Neural progenitor cell (in vitro differentiated cells): ENCODE measurements around the gene CRIP2. TPM values are rescaled to one million over a fixed set of nuclear protein-coding genes. Genes with fewer than 3 reads are reported as not detected.

Experiments used
- DNase-seq: peaks from one replicate; pipeline ENCODE4 v3.0.0-alpha.2; 2016; ENCODE audit warnings: low spot score
- H2AFZ ChIP-seq: fragments of 200-600 bp; sonication (generic); replicated peaks from 2 replicates; pipeline ENCODE4 v1.6.1; 2016; ENCODE audit warnings: antibody characterized with exemption
- H3F3A ChIP-seq: fragments of 200-600 bp; sonication (generic); 2 replicates; pipeline ENCODE4 v1.6.1; 2016; ENCODE audit warnings: antibody characterized with exemption, low read depth
- H3K27ac ChIP-seq: fragments of 200-600 bp; sonication (generic); 2 replicates; pipeline ENCODE4 v1.5.1; 2016; ENCODE audit warnings: mild to moderate bottlenecking
- H3K27me3 ChIP-seq: fragments of 200-600 bp; sonication (generic); 2 replicates; pipeline ENCODE4 v1.6.1; 2016; ENCODE audit warnings: mild to moderate bottlenecking, moderate library complexity
- H3K36me3 ChIP-seq: fragments of 200-600 bp; sonication (generic); 2 replicates; pipeline ENCODE4 v1.5.1; 2016
- H3K4me1 ChIP-seq: fragments of 200-600 bp; sonication (generic); 2 replicates; pipeline ENCODE4 v1.6.1; 2016; ENCODE audit warnings: mixed run types
- H3K4me2 ChIP-seq: fragments of 200-600 bp; sonication (generic); 2 replicates; pipeline ENCODE4 v1.6.1; 2016
- H3K4me3 ChIP-seq: fragments of 200-600 bp; sonication (generic); 2 replicates; pipeline ENCODE4 v1.5.1; 2016
- H3K79me2 ChIP-seq: fragments of 200-600 bp; sonication (generic); 2 replicates; pipeline ENCODE4 v1.6.1; 2016; ENCODE audit warnings: low read depth
- H3K9ac ChIP-seq: fragments of 200-600 bp; sonication (generic); 2 replicates; pipeline ENCODE4 v1.6.1; 2016
- H3K9me3 ChIP-seq: fragments of 200-600 bp; sonication (generic); 2 replicates; pipeline ENCODE4 v1.5.1; 2016; ENCODE audit warnings: low read depth
- H4K20me1 ChIP-seq: fragments of 200-600 bp; sonication (generic); 2 replicates; pipeline ENCODE4 v1.6.1; 2016; ENCODE audit warnings: low read depth
- H3K27ac Mint-ChIP-seq: 3 replicates; pipeline ENCODE4 v1.8.0; 2021; ENCODE audit warnings: mixed read lengths
- H3K27me3 Mint-ChIP-seq: 2 replicates; pipeline ENCODE4 v1.8.0; 2022; ENCODE audit warnings: low read depth, mild to moderate bottlenecking, inconsistent platforms, moderate library complexity, mixed read lengths; ENCODE audit not compliant: insufficient read depth
- H3K36me3 Mint-ChIP-seq: 3 replicates; pipeline ENCODE4 v1.8.0; 2021; ENCODE audit warnings: mixed read lengths
- H3K4me1 Mint-ChIP-seq: 3 replicates; pipeline ENCODE4 v1.8.0; 2021; ENCODE audit warnings: mixed read lengths
- H3K4me3 Mint-ChIP-seq: 3 replicates; pipeline ENCODE4 v1.8.0; 2021; ENCODE audit warnings: mild to moderate bottlenecking, moderate library complexity, mixed read lengths
- H3K9me3 Mint-ChIP-seq: 3 replicates; pipeline ENCODE4 v1.8.0; 2020; ENCODE audit warnings: mixed read lengths
- CTCF ChIP-seq: fragments of 200-600 bp; sonication (generic); IDR thresholded peaks from 2 replicates; pipeline ENCODE4 v1.5.1; 2017; ENCODE audit warnings: antibody characterized with exemption, mild to moderate bottlenecking
- EZH2 ChIP-seq: fragments of 200-600 bp; sonication (generic); IDR thresholded peaks from 2 replicates; pipeline ENCODE4 v1.6.1; 2017; ENCODE audit warnings: antibody characterized with exemption, mild to moderate bottlenecking, moderate library complexity
- EZH2phosphoT487 ChIP-seq: fragments of 200-600 bp; sonication (generic); IDR thresholded peaks from 2 replicates; pipeline ENCODE4 v1.6.1; 2017; ENCODE audit warnings: antibody characterized with exemption
- total RNA-seq: library from RNA; depleted of rRNA; stranded (reverse); fragments of >200 nt; gene quantifications from 2 replicates; pipeline ENCODE4 v1.2.3, GENCODE V29; 2015; ENCODE audit warnings: low replicate concordance

Gene CRIP2
- total RNA-seq, 1 donor from 2014 or later, result 0.30 TPM

GRCh38 chr14:105492971-105493871 lies 18.6 kb downstream of the CRIP2 start:
- no peaks in the 10 kb centered on the region for H3K36me3 Mint-ChIP-seq
- Histone ChIP-seq H3K36me3 (no peaks in the 10 kb centered on the region), H3F3A (peaks cover 32% of the 10 kb centered on the region), H3K27me3 (peaks cover 3% of the 10 kb centered on the region), H3K4me2 (no peak overlapping the region), H3K9ac (no peak overlapping the region), H3K4me1 (peaks cover 9% of the 10 kb centered on the region), H2AFZ (no peak overlapping the region), H3K4me3 (no peak overlapping the region), H3K9me3 (no peaks in the 10 kb centered on the region), H3K79me2 (no peaks in the 10 kb centered on the region), H4K20me1 (peaks cover 9% of the 10 kb centered on the region), H3K27ac (no peak overlapping the region)
- H3K9me3 Mint-ChIP-seq, result no peaks in the 10 kb centered on the region
- H3K27me3 Mint-ChIP-seq, result peaks cover 4% of the 10 kb centered on the region
- H3K27ac Mint-ChIP-seq, result no peak overlapping the region
- TF ChIP-seq CTCF (no peak), EZH2phosphoT487 (no peak), EZH2 (no peak)
- DNase-seq, result no peak
- H3K4me3 Mint-ChIP-seq, result peak overlapping the region; percentile 38
- peaks cover 11% of the 10 kb centered on the region for H3K4me1 Mint-ChIP-seq

- Histone ChIP-seq H2AFZ (no peak overlapping the region), H3K4me1 (peaks cover 5% of the 10 kb centered on the region), H3K9ac (no peak overlapping the region), H3K27me3 (no peaks in the 10 kb centered on the region), H3F3A (peaks cover 30% of the 10 kb centered on the region), H3K4me3 (no peak overlapping the region), H3K9me3 (no peaks in the 10 kb centered on the region), H3K27ac (no peak overlapping the region), H3K4me2 (no peak overlapping the region), H3K79me2 (no peaks in the 10 kb centered on the region), H3K36me3 (no peaks in the 10 kb centered on the region), H4K20me1 (peaks cover 4% of the 10 kb centered on the region)
- Mint-ChIP-seq H3K4me3 (no peak overlapping the region), H3K4me1 (peaks cover 11% of the 10 kb centered on the region), H3K27me3 (peaks cover 4% of the 10 kb centered on the region), H3K36me3 (no peaks in the 10 kb centered on the region), H3K27ac (no peak overlapping the region), H3K9me3 (no peaks in the 10 kb centered on the region)
- no peak for TF ChIP-seq EZH2phosphoT487
- no peak for DNase-seq
These were observed 19.4 kb downstream of the CRIP2 start for GRCh38 chr14:105493921-105494605.

- no peak for DNase-seq
- H3K27me3 Mint-ChIP-seq, result peaks cover 4% of the 10 kb centered on the region
These were observed 19.9 kb downstream of the CRIP2 start for GRCh38 chr14:105494606-105494929.

More at GRCh38 chr14:105494606-105494929, 19.9 kb downstream of the CRIP2 start:
- H3K27ac Mint-ChIP-seq, result no peak overlapping the region
- no peaks in the 10 kb centered on the region for H3K4me1 ChIP-seq
- no peaks in the 10 kb centered on the region for H4K20me1 ChIP-seq
- H3K9ac ChIP-seq, result no peak overlapping the region
- no peaks in the 10 kb centered on the region for H3K9me3 ChIP-seq
- no peaks in the 10 kb centered on the region for H3K79me2 ChIP-seq
- H3K27ac ChIP-seq, result no peak overlapping the region
- peaks cover 27% of the 10 kb centered on the region for H3F3A ChIP-seq
- no peak overlapping the region for H3K4me2 ChIP-seq
- TF ChIP-seq EZH2phosphoT487, result no peak
- no peak for TF ChIP-seq CTCF
- no peak for TF ChIP-seq EZH2
- no peaks in the 10 kb centered on the region for H3K27me3 ChIP-seq
- no peaks in the 10 kb centered on the region for H3K36me3 ChIP-seq
- H3K4me1 Mint-ChIP-seq, result peaks cover 6% of the 10 kb centered on the region
- H3K36me3 Mint-ChIP-seq, result no peaks in the 10 kb centered on the region
- no peak overlapping the region for H2AFZ ChIP-seq
- H3K4me3 Mint-ChIP-seq, result no peak overlapping the region
- no peaks in the 10 kb centered on the region for H3K9me3 Mint-ChIP-seq
- no peak overlapping the region for H3K4me3 ChIP-seq
